ENCODE results near the gene KRT36. TPM values are rescaled to one million over a fixed set of nuclear protein-coding genes. Genes with fewer than 3 reads are reported as not detected.

The KRT36 gene
- total and polyA plus RNA-seq, 2 donors (not counting 3 experiments of a cell fraction or from before 2014, with no cell fraction given), result 0.04 TPM; not detected in 1

DNA sequence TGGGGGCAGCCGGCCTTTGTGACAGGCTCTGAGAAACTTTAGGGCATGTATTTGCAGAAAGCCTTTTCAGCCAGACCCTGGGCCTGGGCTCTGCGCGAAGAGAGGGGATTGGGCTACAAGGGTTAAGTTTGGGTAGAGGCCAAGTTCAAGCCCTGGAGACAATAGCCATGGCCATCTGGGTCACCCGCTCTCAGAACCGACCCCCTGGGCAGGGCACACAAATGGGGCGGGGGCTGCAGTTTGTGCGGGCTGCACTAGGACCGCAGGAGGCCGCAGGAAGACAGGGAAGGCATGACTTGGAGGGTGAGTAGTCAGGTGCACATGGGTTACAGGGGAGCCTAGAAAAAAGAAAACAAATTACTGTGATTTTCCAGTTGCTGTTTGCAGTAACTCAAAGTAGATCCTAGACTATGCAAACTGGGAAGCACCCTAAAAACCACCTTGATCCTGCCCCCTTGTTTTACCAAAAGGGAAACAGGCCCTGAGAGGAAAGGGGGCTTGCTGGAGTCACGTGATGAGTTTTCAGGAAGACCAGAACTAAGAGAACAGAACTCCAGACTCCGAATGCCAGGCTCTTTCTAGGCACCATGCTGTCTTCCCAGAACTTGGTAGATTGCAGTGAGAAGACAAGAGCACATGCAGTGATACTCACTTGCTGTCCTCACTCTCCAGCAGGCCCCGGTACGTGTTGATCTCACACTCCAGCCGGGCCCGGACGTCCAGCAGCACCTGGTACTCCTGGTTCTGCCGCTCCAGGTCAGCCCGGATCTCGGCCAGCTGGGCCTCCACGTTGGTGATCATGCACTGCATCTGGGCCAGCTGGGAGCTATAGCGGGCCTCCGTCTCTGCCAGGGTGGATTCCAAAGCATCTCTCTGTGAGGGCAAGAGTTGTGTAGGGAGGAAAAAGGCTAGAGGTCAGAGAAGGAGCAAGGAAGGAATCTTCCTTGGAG lies 12.6 kb downstream of the KRT36 start:
- no TSS peak for BruUV-seq (replicated peaks)
- no peaks in the 10 kb centered on the region for H4K20me1 ChIP-seq (replicated peaks; ENCODE audit: control insufficient read depth, extremely low read depth, insufficient read depth, low read length)
- no peaks in the 10 kb centered on the region for H3K4me1 ChIP-seq (ENCODE audit: control insufficient read depth, extremely low read depth, insufficient read depth, low read length)
- H3K4me2 ChIP-seq (ENCODE audit: insufficient read depth, low read length), result no peak overlapping the region
- H3K9me3 ChIP-seq (replicated peaks; ENCODE audit: control insufficient read depth, insufficient read depth, low read length), result no peaks in the 10 kb centered on the region
- H3K9me1 ChIP-seq (replicated peaks; ENCODE audit: control insufficient read depth, extremely low read depth, insufficient read depth, low read length), result no peaks in the 10 kb centered on the region
- CTCF ChIA-PET, result interaction anchor here (0.9 to 1.2 kb wide), 2 partner anchors 10 to 186 kb away, joined by 4 to 6 read pairs; no protein-coding TSS in a partner anchor
- H3K79me2 ChIP-seq (ENCODE audit: control insufficient read depth, insufficient read depth, low read length), result no peaks in the 10 kb centered on the region
- POLR2A ChIA-PET, result no interaction called here
- FAIRE-seq (no peak), DNase-seq (ENCODE audit: low read depth, low spot score) (no peak)
- no peak overlapping the region for H3K9ac ChIP-seq (replicated peaks; ENCODE audit: extremely low read depth, insufficient read depth, low read length)
- intact Hi-C loops (cut with micrococcal nuclease) (loop anchor here (10.0 kb wide), 1 partner anchor 52 kb away; the partner anchor contains the start of gene KRT37), dilution Hi-C loops (cut with MboI; ENCODE audit: extremely low pct_ligation_motif_present, low sequenced_read_pairs) (no loop called here)
- TF ChIP-seq POLR2AphosphoS5 (IDR thresholded peaks at IDR 0.05; ENCODE audit: insufficient read depth, low read depth, low read length) (no peak), FOS (IDR thresholded peaks at IDR 0.05; ENCODE audit: borderline replicate concordance, insufficient read depth, low read length) (no peak), JUN (IDR thresholded peaks at IDR 0.05; ENCODE audit: borderline replicate concordance, insufficient read depth, insufficient read length, low read depth) (no peak), POLR2A (IDR thresholded peaks at IDR 0.05; ENCODE audit: low read depth, low read length) (no peak), MYC (IDR thresholded peaks at IDR 0.05; ENCODE audit: low read depth, low read length) (no peak), EZH2 (IDR thresholded peaks at IDR 0.05; ENCODE audit: borderline replicate concordance, low read depth, low read length, severe bottlenecking) (no peak), GATA2 (IDR thresholded peaks at IDR 0.05; ENCODE audit: insufficient read depth, insufficient read length, low read depth, low read length) (no peak)
- TF ChIP-seq, protein P1, sequence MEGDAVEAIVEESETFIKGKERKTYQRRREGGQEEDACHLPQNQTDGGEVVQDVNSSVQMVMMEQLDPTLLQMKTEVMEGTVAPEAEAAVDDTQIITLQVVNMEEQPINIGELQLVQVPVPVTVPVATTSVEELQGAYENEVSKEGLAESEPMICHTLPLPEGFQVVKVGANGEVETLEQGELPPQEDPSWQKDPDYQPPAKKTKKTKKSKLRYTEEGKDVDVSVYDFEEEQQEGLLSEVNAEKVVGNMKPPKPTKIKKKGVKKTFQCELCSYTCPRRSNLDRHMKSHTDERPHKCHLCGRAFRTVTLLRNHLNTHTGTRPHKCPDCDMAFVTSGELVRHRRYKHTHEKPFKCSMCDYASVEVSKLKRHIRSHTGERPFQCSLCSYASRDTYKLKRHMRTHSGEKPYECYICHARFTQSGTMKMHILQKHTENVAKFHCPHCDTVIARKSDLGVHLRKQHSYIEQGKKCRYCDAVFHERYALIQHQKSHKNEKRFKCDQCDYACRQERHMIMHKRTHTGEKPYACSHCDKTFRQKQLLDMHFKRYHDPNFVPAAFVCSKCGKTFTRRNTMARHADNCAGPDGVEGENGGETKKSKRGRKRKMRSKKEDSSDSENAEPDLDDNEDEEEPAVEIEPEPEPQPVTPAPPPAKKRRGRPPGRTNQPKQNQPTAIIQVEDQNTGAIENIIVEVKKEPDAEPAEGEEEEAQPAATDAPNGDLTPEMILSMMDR (IDR thresholded peaks at IDR 0.05; ENCODE audit: extremely low read depth in 1 of 2, insufficient read depth in 1 of 2, low read depth in 1 of 2, low read length in 2 of 2), result no peak
- TF ChIP-seq, protein P2, sequence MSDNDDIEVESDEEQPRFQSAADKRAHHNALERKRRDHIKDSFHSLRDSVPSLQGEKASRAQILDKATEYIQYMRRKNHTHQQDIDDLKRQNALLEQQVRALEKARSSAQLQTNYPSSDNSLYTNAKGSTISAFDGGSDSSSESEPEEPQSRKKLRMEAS (IDR thresholded peaks at IDR 0.05; ENCODE audit: insufficient read depth, insufficient read length), result no peak
- H3K27me3 ChIP-seq (ENCODE audit: control insufficient read depth in 2 of 2, insufficient read depth in 2 of 2, low read length in 2 of 2), result peaks cover 3 to 5% of the 10 kb centered on the region in 2 experiments
- no peaks in the 10 kb centered on the region for H3K36me3 ChIP-seq (ENCODE audit: control insufficient read depth in 2 of 2, extremely low read depth in 1 of 2, insufficient read depth in 2 of 2, low read length in 2 of 2)
- no peak overlapping the region for H3K27ac ChIP-seq (ENCODE audit: insufficient read depth, low read depth, low read length)
- no peak overlapping the region for H3K4me3 ChIP-seq (replicated peaks in 1 of 3; ENCODE audit: insufficient read depth in 1 of 3, low read depth in 1 of 3, low read length in 3 of 3)
- H2AFZ ChIP-seq (ENCODE audit: low read depth, low read length), result no peak overlapping the region

All from endothelial cell of umbilical vein (primary cell).